Measurements from ENCODE around the gene MRGPRF. TPM values are rescaled to one million over a fixed set of nuclear protein-coding genes. Genes with fewer than 3 reads are reported as not detected.

The MRGPRF gene, protein sequence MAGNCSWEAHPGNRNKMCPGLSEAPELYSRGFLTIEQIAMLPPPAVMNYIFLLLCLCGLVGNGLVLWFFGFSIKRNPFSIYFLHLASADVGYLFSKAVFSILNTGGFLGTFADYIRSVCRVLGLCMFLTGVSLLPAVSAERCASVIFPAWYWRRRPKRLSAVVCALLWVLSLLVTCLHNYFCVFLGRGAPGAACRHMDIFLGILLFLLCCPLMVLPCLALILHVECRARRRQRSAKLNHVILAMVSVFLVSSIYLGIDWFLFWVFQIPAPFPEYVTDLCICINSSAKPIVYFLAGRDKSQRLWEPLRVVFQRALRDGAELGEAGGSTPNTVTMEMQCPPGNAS
- not detected in 2 replicates for polyA plus RNA-seq
- not detected in 2 replicates for polyA minus RNA-seq

GRCh38 chr11:69013009-69013951 lies at the start of gene MRGPRF:
Gene MRGPRF (minus strand): TSS chr11:69013246. CDS start chr11:69009901, 3,345 bp downstream.
- no peaks in the 10 kb centered on the region for H3K79me2 ChIP-seq (replicated peaks; ENCODE audit: insufficient read depth, low read length)
- H3K9me3 ChIP-seq (ENCODE audit: low read length), result no peaks in the 10 kb centered on the region
- H3K4me2 ChIP-seq (ENCODE audit: low read length), result no peak within 1 kb of the TSS
- TF ChIP-seq EP300 (conservative IDR thresholded peaks at IDR 0.05; ENCODE audit: poor library complexity, severe bottlenecking) (no peak), RAD21 (conservative IDR thresholded peaks at IDR 0.05) (no peak), POLR2AphosphoS5 (IDR thresholded peaks at IDR 0.05) (no peak), REST (IDR thresholded peaks at IDR 0.05; ENCODE audit: borderline replicate concordance) (no peak), EZH2 (IDR thresholded peaks at IDR 0.05; ENCODE audit: borderline replicate concordance, insufficient read depth, low read length, poor library complexity, severe bottlenecking) (no peak), SMC3 (conservative IDR thresholded peaks at IDR 0.05; ENCODE audit: poor library complexity) (no peak), CTCF (IDR thresholded peaks at IDR 0.05; ENCODE audit: poor library complexity, severe bottlenecking) (no peak)
- no peak within 1 kb of the TSS for H2AFZ ChIP-seq (ENCODE audit: low read depth, low read length)
- H3K9ac ChIP-seq (ENCODE audit: low read length), result no peak within 1 kb of the TSS
- H3K4me3 ChIP-seq (ENCODE audit: low read length), result no peak within 1 kb of the TSS
- no peak within 1 kb of the TSS for H3K27ac ChIP-seq (ENCODE audit: low read length)
- H3K36me3 ChIP-seq (ENCODE audit: insufficient read depth, low read length), result no peaks in the 10 kb centered on the region
- no peaks in the 10 kb centered on the region for H3K27me3 ChIP-seq (ENCODE audit: insufficient read depth, low read depth, low read length)
- H3K9me2 ChIP-seq (ENCODE audit: insufficient read depth, low read length), result no peaks in the 10 kb centered on the region
- H4K20me1 ChIP-seq (ENCODE audit: insufficient read depth), result no peaks in the 10 kb centered on the region
- H3F3A ChIP-seq (ENCODE audit: insufficient read depth, low read length, poor library complexity, severe bottlenecking), result no peaks in the 10 kb centered on the region

DNA sequence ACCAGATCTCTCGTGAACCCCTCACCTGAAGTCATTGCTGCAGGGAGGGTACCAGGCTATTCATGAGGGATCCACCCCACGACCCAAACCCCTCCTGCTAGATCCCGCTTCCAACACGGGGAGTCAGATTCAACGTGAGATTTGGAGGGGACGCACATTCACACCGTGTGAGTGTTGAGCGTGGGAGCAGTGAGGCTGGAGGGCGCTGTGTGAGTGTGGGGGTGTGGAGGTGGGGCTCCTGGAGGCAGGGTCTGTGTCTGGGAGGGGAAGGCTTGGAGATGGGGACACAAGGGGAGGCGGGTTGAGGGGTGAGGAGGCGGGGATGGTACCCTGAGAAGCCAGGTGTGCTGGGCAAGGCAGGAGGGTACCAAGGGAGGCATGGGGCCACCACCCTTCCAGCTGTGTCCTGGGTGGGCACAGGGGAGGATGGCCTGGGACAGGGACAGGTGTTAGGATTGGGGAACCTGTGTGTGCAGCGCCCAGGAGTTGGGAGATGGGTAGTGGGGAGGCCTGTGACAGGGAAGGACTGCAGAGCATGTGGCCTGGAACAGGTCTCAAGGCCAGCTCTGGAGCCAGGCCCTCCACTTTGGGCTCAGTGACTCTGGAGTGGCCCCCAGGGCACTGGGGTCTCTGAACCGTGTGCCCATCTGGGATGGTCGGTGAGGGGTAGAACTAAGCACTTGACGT lies 49.3 kb upstream of the MRGPRF start:
- Histone ChIP-seq H3K4me3 (ENCODE audit: low read length) (no peak overlapping the region), H3K9me2 (ENCODE audit: insufficient read depth, low read length) (no peaks in the 10 kb centered on the region), H3K27me3 (ENCODE audit: insufficient read depth, low read depth, low read length) (no peaks in the 10 kb centered on the region), H3K4me2 (ENCODE audit: low read length) (no peak overlapping the region), H4K20me1 (ENCODE audit: insufficient read depth) (no peaks in the 10 kb centered on the region), H3F3A (ENCODE audit: insufficient read depth, low read length, poor library complexity, severe bottlenecking) (no peaks in the 10 kb centered on the region), H3K9me3 (ENCODE audit: low read length) (no peaks in the 10 kb centered on the region), H3K9ac (ENCODE audit: low read length) (no peak overlapping the region), H2AFZ (ENCODE audit: low read depth, low read length) (no peak overlapping the region), H3K79me2 (replicated peaks; ENCODE audit: insufficient read depth, low read length) (no peaks in the 10 kb centered on the region), H3K27ac (ENCODE audit: low read length) (no peak overlapping the region), H3K36me3 (ENCODE audit: insufficient read depth, low read length) (no peaks in the 10 kb centered on the region)
- no peak for TF ChIP-seq EZH2 (IDR thresholded peaks at IDR 0.05; ENCODE audit: borderline replicate concordance, insufficient read depth, low read length, poor library complexity, severe bottlenecking)
- no peak for TF ChIP-seq TAF1 (IDR thresholded peaks at IDR 0.05; ENCODE audit: low read depth)
- TF ChIP-seq CTCF (IDR thresholded peaks at IDR 0.05; ENCODE audit: poor library complexity, severe bottlenecking), result no peak
- TF ChIP-seq MXI1 (conservative IDR thresholded peaks at IDR 0.05; ENCODE audit: poor library complexity, severe bottlenecking), result no peak
- TF ChIP-seq EP300 (conservative IDR thresholded peaks at IDR 0.05; ENCODE audit: poor library complexity, severe bottlenecking), result no peak
- TF ChIP-seq POLR2AphosphoS5 (IDR thresholded peaks at IDR 0.05), result no peak
- TF ChIP-seq SMC3 (conservative IDR thresholded peaks at IDR 0.05; ENCODE audit: poor library complexity), result no peak
- TF ChIP-seq RAD21 (conservative IDR thresholded peaks at IDR 0.05), result no peak
- no peak for TF ChIP-seq REST (IDR thresholded peaks at IDR 0.05; ENCODE audit: borderline replicate concordance)

All from neural cell (in vitro differentiated cells).